Measurements from ENCODE around the gene BAAT.

The BAAT gene

GRCh38 chr9:101403516-101404285, 18.9 kb upstream of the BAAT start:
- H3K36me3 ChIP-seq = peaks cover 63% of the 10 kb centered on the region
- H3K9me3 ChIP-seq = peaks cover 7% of the 10 kb centered on the region
- no peak for DNase-seq

GRCh38 chr9:101400120-101400519, 15.3 kb upstream of the BAAT start:
- no peak for DNase-seq

More at GRCh38 chr9:101403516-101404285, 18.9 kb upstream of the BAAT start:
- H3K27me3 ChIP-seq = no peaks in the 10 kb centered on the region
- no peak for TF ChIP-seq CTCF (IDR thresholded peaks at IDR 0.05; ENCODE audit: low read depth, low read length)
- no peak overlapping the region for H3K4me3 ChIP-seq (ENCODE audit: low read depth, low read length)
- no peaks in the 10 kb centered on the region for H3K4me1 ChIP-seq

GRCh38 chr9:101399643-101399970, 14.8 kb upstream of the BAAT start:
- H3K4me3 ChIP-seq (ENCODE audit: low read depth, low read length) = peak overlapping the region; percentile 96
- DNase-seq = no peak
- peaks cover 54% of the 10 kb centered on the region for H3K36me3 ChIP-seq
- no peaks in the 10 kb centered on the region for H3K4me1 ChIP-seq
- no peaks in the 10 kb centered on the region for H3K9me3 ChIP-seq
- H3K27me3 ChIP-seq = no peaks in the 10 kb centered on the region
- no peak for TF ChIP-seq CTCF (IDR thresholded peaks at IDR 0.05; ENCODE audit: low read depth, low read length)

More at GRCh38 chr9:101400120-101400519, 15.3 kb upstream of the BAAT start:
- Histone ChIP-seq H3K9me3 (no peaks in the 10 kb centered on the region), H3K27me3 (no peaks in the 10 kb centered on the region), H3K36me3 (peaks cover 58% of the 10 kb centered on the region), H3K4me1 (no peaks in the 10 kb centered on the region), H3K4me3 (ENCODE audit: low read depth, low read length) (no peak overlapping the region; the same call in 1 of the 2 replicates)
- no peak for TF ChIP-seq CTCF (IDR thresholded peaks at IDR 0.05; ENCODE audit: low read depth, low read length)

GRCh38 chr9:101398930-101399642, 14.3 kb upstream of the BAAT start:
- no peak for DNase-seq
- H3K4me3 ChIP-seq (ENCODE audit: low read depth, low read length) = peak overlapping the region; percentile 96
- peaks cover 49% of the 10 kb centered on the region for H3K36me3 ChIP-seq
- no peaks in the 10 kb centered on the region for H3K9me3 ChIP-seq
- H3K27me3 ChIP-seq = no peaks in the 10 kb centered on the region
- no peak for TF ChIP-seq CTCF (IDR thresholded peaks at IDR 0.05; ENCODE audit: low read depth, low read length)
- H3K4me1 ChIP-seq = no peaks in the 10 kb centered on the region

GRCh38 chr9:101398068-101398929, 13.5 kb upstream of the BAAT start, which contains the start of the genes MRPL50 and ZNF189:
TSS of gene MRPL50 (minus strand) at chr9:101398618. CDS start at chr9:101398592, 26 bp downstream.
TSS of gene ZNF189 (plus strand) at chr9:101398851. CDS start at chr9:101399157, 306 bp downstream.
- no peak for TF ChIP-seq CTCF (IDR thresholded peaks at IDR 0.05; ENCODE audit: low read depth, low read length)
- Histone ChIP-seq H3K4me3 (ENCODE audit: low read depth, low read length) (peak within 1 kb of the TSS; percentile 96), H3K9me3 (no peaks in the 10 kb centered on the region), H3K4me1 (no peaks in the 10 kb centered on the region), H3K36me3 (peaks cover 41% of the 10 kb centered on the region), H3K27me3 (no peaks in the 10 kb centered on the region)
- DNase-seq = peak; percentile 97

Measured in BE2C (cell line).